ENCODE measurements around the gene ATOH8. TPM values are rescaled to one million over a fixed set of nuclear protein-coding genes. Genes with fewer than 3 reads are reported as not detected.

Gene ATOH8
- polyA plus RNA-seq, 1 donor (not counting 4 experiments of a cell fraction or from before 2014, with no cell fraction given), result not detected

- Histone ChIP-seq H3K4me3 (ENCODE audit: control insufficient read depth in 2 of 3, extremely low read depth in 1 of 3, insufficient read depth in 2 of 3, low read depth in 1 of 3, low read length in 3 of 3) (no peak overlapping the region), H3K27me3 (ENCODE audit: control insufficient read depth, extremely low read depth, insufficient read depth, low read length) (no peaks in the 10 kb centered on the region), H4K20me1 (ENCODE audit: control insufficient read depth, extremely low read depth, insufficient read depth, low read length) (no peaks in the 10 kb centered on the region), H3K9me3 (ENCODE audit: control insufficient read depth, low read depth, low read length) (no peaks in the 10 kb centered on the region), H2AFZ (ENCODE audit: control insufficient read depth, low read length) (no peak overlapping the region), H3K36me3 (ENCODE audit: control insufficient read depth in 2 of 2, extremely low read depth in 1 of 2, insufficient read depth in 2 of 2, low read length in 2 of 2) (no peaks in the 10 kb centered on the region), H3K9ac (ENCODE audit: control insufficient read depth, extremely low read depth, insufficient read depth, low read length) (no peak overlapping the region), H3K27ac (ENCODE audit: control insufficient read depth, insufficient read depth, low read length) (no peak overlapping the region), H3K9me1 (ENCODE audit: control insufficient read depth, extremely low read depth, insufficient read depth, low read length) (no peaks in the 10 kb centered on the region), H3K4me1 (ENCODE audit: control insufficient read depth, extremely low read depth, insufficient read depth, low read length) (peaks cover 7% of the 10 kb centered on the region), H3K4me2 (ENCODE audit: control insufficient read depth, extremely low read depth, insufficient read depth, low read depth, low read length) (no peak overlapping the region), H3K79me2 (ENCODE audit: control insufficient read depth, insufficient read depth, low read length) (no peaks in the 10 kb centered on the region)
- dilution Hi-C loops (cut with MboI; ENCODE audit: extremely low pct_ligation_motif_present, low sequenced_read_pairs), result no loop called here
- FAIRE-seq (no peak), DNase-seq (ENCODE audit: low read depth, low spot score) (no peak)
- TF ChIP-seq CTCF (optimal IDR thresholded peaks at IDR 0.05 in 1 of 3, IDR thresholded peaks at IDR 0.05 in 1 of 3, conservative IDR thresholded peaks at IDR 0.05 in 1 of 3; ENCODE audit: extremely low read depth in 1 of 3, insufficient read depth in 2 of 3, low read length in 3 of 3), result no peak
- no peak for TF ChIP-seq EZH2 (IDR thresholded peaks at IDR 0.05; ENCODE audit: low read length)
Measured at GRCh38 chr2:85831735-85832134, 77.9 kb downstream of the ATOH8 start.

- H3K36me3 ChIP-seq (ENCODE audit: control insufficient read depth in 2 of 2, extremely low read depth in 1 of 2, insufficient read depth in 2 of 2, low read length in 2 of 2), result peaks cover 0 to 2% of the 10 kb centered on the region in 2 experiments
- DNase-seq (ENCODE audit: low read depth, low spot score) (no peak), FAIRE-seq (no peak)
- H3K4me3 ChIP-seq (ENCODE audit: control insufficient read depth in 2 of 3, extremely low read depth in 1 of 3, insufficient read depth in 2 of 3, low read depth in 1 of 3, low read length in 3 of 3), result no peak overlapping the region
- dilution Hi-C loops (cut with MboI; ENCODE audit: extremely low pct_ligation_motif_present, low sequenced_read_pairs), result no loop called here
- H3K27me3 ChIP-seq (ENCODE audit: control insufficient read depth, extremely low read depth, insufficient read depth, low read length), result no peaks in the 10 kb centered on the region
- H3K27ac ChIP-seq (ENCODE audit: control insufficient read depth, insufficient read depth, low read length), result no peak overlapping the region
- H3K9me3 ChIP-seq (ENCODE audit: control insufficient read depth, low read depth, low read length), result no peaks in the 10 kb centered on the region
- H3K4me1 ChIP-seq (ENCODE audit: control insufficient read depth, extremely low read depth, insufficient read depth, low read length), result no peaks in the 10 kb centered on the region
- no peak overlapping the region for H2AFZ ChIP-seq (ENCODE audit: control insufficient read depth, low read length)
- H3K79me2 ChIP-seq (ENCODE audit: control insufficient read depth, insufficient read depth, low read length), result no peaks in the 10 kb centered on the region
- H3K4me2 ChIP-seq (ENCODE audit: control insufficient read depth, extremely low read depth, insufficient read depth, low read depth, low read length), result no peak overlapping the region
- H4K20me1 ChIP-seq (ENCODE audit: control insufficient read depth, extremely low read depth, insufficient read depth, low read length), result no peaks in the 10 kb centered on the region
- TF ChIP-seq EZH2 (IDR thresholded peaks at IDR 0.05; ENCODE audit: low read length) (no peak), CTCF (optimal IDR thresholded peaks at IDR 0.05 in 1 of 3, IDR thresholded peaks at IDR 0.05 in 1 of 3, conservative IDR thresholded peaks at IDR 0.05 in 1 of 3; ENCODE audit: extremely low read depth in 1 of 3, insufficient read depth in 2 of 3, low read length in 3 of 3) (no peak)
- no peak overlapping the region for H3K9ac ChIP-seq (ENCODE audit: control insufficient read depth, extremely low read depth, insufficient read depth, low read length)
- H3K9me1 ChIP-seq (ENCODE audit: control insufficient read depth, extremely low read depth, insufficient read depth, low read length), result no peaks in the 10 kb centered on the region
Measured at GRCh38 chr2:85834466-85834865, 80.7 kb downstream of the ATOH8 start.

Small RNA genes lying within 50 kb of the gene (small RNA-seq; reads per million reads assigned to genes)
- gene MIR6071 (ENCODE audit: insufficient read length in 3 of 3, low read depth in 3 of 3, low replicate concordance in 1 of 3) (0 reads per million in 3 experiments), gene RN7SKP83 (ENCODE audit: insufficient read length in 3 of 3, low read depth in 3 of 3, low replicate concordance in 1 of 3) (0 reads per million in 3 experiments), gene RNU1-38P (ENCODE audit: insufficient read length in 3 of 3, low read depth in 3 of 3, low replicate concordance in 1 of 3) (0 to 1.5 (median 0.74) reads per million in 3 experiments)

Other genes with a start within 250 kb of the ATOH8 start
- 304 to 353 TPM (median 304 TPM) in 3 replicates for gene MAT2A, start 214.8 kb upstream of the ATOH8 start, polyA plus RNA-seq
- 34.3 to 39.1 TPM (median 35.6 TPM) in 3 replicates for gene GGCX, start 192.5 kb upstream of the ATOH8 start, polyA plus RNA-seq
- 291 to 385 TPM (median 323 TPM) in 3 replicates for gene VAMP8, start 176.4 kb upstream of the ATOH8 start, polyA plus RNA-seq
- gene VAMP5, start 169.6 kb upstream of the ATOH8 start, polyA plus RNA-seq, result 9.3 to 24.1 TPM (median 11.0 TPM) in 3 replicates
- gene RNF181, start 158.2 kb upstream of the ATOH8 start, polyA plus RNA-seq, result 174 to 336 TPM (median 264 TPM) in 3 replicates
- 7.7 to 13.3 TPM (median 11.8 TPM) in 3 replicates for gene TMEM150A, start 151.3 kb upstream of the ATOH8 start, polyA plus RNA-seq
- 7.9 to 13.6 TPM (median 12.5 TPM) in 3 replicates for gene C2orf68, start 141.9 kb upstream of the ATOH8 start, polyA plus RNA-seq
- gene USP39, start 137.8 kb upstream of the ATOH8 start, polyA plus RNA-seq, result 61.2 to 64.9 TPM (median 61.4 TPM) in 3 replicates
- not detected in 3 replicates for gene SFTPB, start 85.8 kb upstream of the ATOH8 start, polyA plus RNA-seq
- not detected in 3 replicates for gene GNLY, start 59.6 kb upstream of the ATOH8 start, polyA plus RNA-seq
- gene ST3GAL5, start 135.0 kb downstream of the ATOH8 start, polyA plus RNA-seq, result 29.7 to 43.5 TPM (median 39.7 TPM) in 3 replicates